RCC 7860 (cell line): ENCODE results near the gene STRN4.
"Not testable (repeated sequence)": the region's sequence is repeated elsewhere in the genome, so short reads cannot be mapped to it uniquely, and the experiment has no call there.

Experiments used
- DNase-seq: peaks from one replicate; pipeline ENCODE4 v3.0.0-alpha.2; 2015; ENCODE audit warnings: low spot score
- FAIRE-seq: peaks from 2 replicates; lab custom pipeline; 2012; peaks lifted over from hg19 to GRCh38; lab: Jason Lieb, UNC

STRN4 gene

DNA sequence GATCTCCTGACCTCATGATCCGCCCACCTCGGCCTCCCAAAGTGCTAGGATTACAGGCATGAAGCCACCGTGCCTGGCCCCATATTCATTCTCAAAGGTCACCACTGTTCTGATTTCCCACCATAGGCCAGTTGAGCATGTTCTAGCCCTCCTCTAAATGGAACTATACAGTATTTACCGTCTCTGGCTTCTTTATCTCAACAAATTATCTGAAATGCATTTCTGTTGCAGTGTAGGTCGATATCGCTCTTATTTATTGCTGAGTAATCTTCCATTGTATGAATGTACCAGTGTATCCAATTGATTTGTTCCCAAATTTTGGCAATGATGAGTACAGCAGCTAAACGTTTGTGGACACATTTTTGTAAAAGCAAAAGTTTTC, 26.8 kb upstream of the STRN4 start:
- FAIRE-seq: no peak
- no peak for DNase-seq

DNA sequence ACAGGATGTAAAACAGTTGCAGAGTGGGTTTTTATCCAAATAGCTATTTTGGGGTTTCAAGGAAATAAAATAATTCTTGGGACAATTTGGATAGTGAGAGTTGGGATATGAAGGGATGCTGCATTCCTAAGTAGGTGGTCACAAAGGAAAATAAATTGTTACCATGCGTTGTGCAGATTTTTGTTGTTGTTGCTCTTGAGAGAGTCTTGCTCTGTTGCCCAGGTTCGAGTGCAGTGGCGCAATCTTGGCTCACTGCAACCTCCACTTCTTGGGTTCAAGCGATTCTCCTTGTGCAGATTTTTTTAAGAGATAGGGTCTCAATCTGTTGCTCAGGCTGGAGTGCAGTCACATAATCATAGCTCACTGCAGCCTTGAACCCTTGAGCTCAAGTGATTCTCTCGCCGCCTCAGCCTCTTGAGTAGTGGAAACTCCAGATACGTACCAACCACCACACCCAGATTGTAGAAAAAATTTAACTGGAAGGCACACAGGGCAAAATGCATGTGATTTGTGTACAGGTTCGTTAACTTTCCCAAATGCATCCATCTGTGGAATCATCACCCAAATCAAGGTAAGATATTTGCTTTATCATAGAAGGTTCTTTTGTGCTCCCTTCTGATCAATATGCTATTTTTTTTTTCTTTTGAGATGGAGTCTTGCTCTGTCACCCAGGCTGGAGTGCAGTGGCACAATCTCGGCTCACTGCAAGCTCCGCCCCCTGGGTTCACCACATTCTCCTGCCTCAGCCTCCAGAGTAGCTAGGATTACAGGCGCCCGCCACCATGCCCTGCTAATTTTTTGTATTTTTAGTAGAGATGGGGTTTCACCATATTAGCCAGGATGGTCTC, 26.1 kb upstream of the STRN4 start:
- FAIRE-seq (no peak), DNase-seq (no peak)

- DNase-seq, FAIRE-seq: not testable (repeated sequence)
These were observed 22.5 kb upstream of the STRN4 start for GRCh38 chr19:46768746-46769145.

GRCh38 chr19:46766569-46767317, 20.5 kb upstream of the STRN4 start:
- DNase-seq: no peak
- no peak for FAIRE-seq

DNA sequence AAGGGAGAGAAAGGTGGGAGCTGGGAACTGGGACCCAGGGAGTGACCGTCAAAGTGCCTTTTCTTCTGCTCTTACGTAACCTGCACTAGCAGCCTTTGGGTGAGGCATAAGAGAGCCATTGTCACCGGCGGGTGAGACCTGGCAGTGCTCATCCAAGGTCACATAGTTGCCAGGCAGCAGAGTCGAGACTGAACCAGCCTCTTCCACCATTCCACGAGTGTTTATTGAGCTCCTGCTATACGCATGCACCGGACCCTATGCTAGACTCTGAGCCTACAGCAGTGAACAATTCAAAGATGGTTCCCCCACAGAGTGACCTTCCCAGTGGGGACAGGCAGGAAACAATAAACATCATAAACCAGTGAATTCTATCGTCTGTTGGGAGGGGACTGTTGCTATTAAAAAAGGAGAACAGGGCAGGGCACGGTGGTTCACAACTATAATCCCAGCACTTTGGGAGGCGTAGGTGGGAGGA, 18.6 kb upstream of the STRN4 start:
- DNase-seq (no peak), FAIRE-seq (no peak)

- DNase-seq: no peak
- FAIRE-seq: no peak
These were observed 16.1 kb upstream of the STRN4 start for GRCh38 chr19:46762245-46762890.

- DNase-seq: no peak
- FAIRE-seq: no peak
These were observed 15.2 kb upstream of the STRN4 start for GRCh38 chr19:46761418-46761831.

DNA sequence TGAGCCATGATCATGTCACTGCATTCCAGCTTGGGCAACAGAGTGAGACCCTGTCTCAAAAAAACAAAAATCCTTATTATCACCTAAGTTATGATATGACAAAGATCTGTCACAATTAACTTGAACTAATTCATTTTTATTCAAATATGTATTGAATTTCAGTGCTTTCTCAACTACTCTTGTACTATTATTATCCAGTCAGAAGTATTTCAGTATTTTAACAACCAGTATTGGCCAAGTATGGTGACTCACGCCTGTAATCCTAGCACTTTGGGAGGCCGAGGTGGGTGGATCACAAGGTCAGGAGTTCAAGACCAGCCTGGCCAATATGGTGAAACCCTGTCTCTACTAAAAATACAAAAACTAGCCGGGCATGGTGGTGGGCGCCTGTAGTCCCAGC, 14.6 kb upstream of the STRN4 start:
- FAIRE-seq, DNase-seq: not testable (repeated sequence)

- FAIRE-seq (no peak), DNase-seq (no peak)
These were observed 14.1 kb upstream of the STRN4 start for GRCh38 chr19:46760363-46760762.

DNA sequence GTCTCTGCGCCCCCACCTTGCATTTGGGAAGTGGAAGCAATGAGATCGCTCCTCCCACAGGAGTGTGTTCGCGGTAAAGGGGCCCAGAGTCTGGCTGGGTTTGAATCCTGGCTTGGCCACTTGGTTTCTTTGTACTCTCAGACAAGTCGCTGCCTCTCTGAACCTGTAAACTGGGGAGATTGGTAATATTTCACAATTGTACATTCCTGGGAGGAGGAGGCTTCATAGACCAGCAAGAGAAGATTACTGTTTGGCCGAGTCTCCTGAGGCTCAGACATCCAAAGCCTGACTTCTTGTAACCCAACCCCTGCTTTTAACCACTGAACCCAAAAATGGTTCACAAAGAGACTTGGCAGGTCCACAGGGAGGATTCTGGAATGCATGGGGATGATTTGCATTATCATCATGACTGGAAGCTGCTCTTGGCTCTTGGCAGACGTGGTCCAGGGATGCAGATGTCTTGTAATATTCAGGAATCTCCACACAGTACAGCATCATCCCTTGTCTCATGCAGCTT, 13.6 kb upstream of the STRN4 start:
- no peak for FAIRE-seq

GRCh38 chr19:46759206-46759605, 13.0 kb upstream of the STRN4 start:
- FAIRE-seq (no peak), DNase-seq (no peak)

More for the DNA sequence above, 13.6 kb upstream of the STRN4 start:
- DNase-seq: no peak

GRCh38 chr19:46756544-46756888, 10.3 kb upstream of the STRN4 start:
- DNase-seq (no peak), FAIRE-seq (no peak)

- FAIRE-seq: no peak
- DNase-seq: no peak
These were observed 9.7 kb upstream of the STRN4 start for GRCh38 chr19:46755853-46756543.

GRCh38 chr19:46755077-46755852, 9.0 kb upstream of the STRN4 start:
- DNase-seq (no peak), FAIRE-seq (no peak)

DNA sequence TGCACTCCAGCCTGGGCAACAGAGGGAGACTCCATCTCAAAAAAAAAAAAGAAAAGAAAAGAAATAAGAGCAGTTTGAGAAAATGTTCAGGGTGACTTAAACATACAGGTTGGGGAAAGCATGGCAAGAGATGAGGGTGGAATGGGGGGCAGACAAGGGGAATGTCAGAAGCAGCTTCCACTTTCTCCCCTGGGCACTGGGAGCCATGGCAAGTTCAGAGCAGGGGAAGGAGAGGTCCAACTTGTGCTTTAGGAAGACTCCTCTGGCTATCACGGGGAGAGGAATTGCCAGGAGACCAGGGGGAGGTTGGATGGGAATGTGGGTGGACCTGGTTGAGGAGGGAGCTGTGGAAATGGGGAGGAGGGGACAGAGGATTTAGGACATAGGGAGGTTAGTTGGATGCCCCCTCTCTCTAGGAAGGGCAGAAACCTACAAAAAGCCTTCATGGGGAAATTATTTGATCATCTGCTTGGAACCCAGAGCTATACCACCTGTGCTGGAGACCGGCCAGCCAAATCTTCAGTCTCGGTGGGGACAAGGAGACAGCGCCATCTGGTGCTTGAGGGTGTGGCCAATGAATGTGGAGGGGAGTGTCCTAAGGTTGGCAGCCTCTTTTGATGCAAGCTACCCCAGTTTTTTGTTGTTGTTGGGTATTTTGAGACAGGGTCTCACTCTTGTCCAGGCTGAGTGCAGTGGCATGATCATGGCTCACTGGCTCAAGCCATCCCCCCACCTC, 7.3 kb upstream of the STRN4 start:
- DNase-seq: no peak
- no peak for FAIRE-seq

- FAIRE-seq (no peak), DNase-seq (peak; percentile 20)
These were observed 2.3 kb upstream of the STRN4 start for GRCh38 chr19:46748325-46749109.

DNA sequence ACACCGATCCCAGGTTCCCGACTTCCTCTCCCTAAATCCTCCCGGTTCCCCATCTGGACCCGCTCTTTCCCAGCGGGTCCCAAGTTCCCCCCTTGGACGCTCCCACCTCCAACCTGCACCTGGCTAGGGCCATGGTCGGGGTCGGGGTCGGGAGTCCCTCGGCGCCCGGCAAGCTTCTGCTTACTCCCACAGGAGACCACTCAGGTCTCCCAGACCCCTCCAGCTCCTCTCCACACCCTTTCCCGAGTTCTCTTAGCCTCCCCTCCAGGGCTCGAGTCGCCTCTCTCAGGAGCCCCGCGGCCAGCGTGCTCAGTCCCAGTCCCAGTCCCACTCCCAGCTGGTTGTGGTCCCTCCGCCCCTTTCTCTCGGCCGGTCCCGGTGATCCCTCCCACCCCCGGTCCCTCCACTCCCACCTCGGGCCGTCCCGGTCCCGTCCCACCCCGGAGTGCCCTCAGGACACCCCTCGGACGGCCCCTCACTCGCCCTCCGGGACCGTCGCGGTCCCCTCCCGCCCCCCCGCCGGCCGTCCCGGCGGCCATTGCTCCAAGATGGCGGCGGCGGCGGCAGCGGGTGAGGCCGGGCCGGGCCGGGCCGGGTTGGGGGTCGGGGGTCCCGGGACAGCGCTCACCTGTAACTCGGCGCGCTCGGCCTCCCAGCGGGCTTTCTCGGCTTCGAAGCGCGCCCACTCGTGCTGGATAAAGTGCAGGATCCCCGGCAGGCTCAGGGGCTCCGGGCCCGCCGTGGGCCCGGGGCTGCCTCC, 549 bp downstream of the STRN4 start, which contains the start of gene FKRP:
Gene FKRP (plus strand): TSS at position 537 of the 760 bp plus-strand sequence. CDS start 9,394 bp downstream, outside the sequence.
- DNase-seq (no peak), FAIRE-seq (no peak)

GRCh38 chr19:46745030-46745429, 1.2 kb downstream of the STRN4 start:
- no peak for FAIRE-seq
- DNase-seq: no peak
